Measurements from ENCODE around the gene KMT5B. TPM values are rescaled to one million over a fixed set of nuclear protein-coding genes. Genes with fewer than 3 reads are reported as not detected.
A peak's percentile ranks its signal among the peaks of the same experiment; 100 is the strongest.

KMT5B gene
- total RNA-seq, 1 experiment from 2014 or later, result 43.8 TPM

GRCh38 chr11:68141246-68142027, 71.7 kb downstream of the KMT5B start (continued):
- TF ChIP-seq ZBTB43 (CRISPR knock-in tag; IDR thresholded peaks at IDR 0.05) (no peak), FOXP4 (CRISPR knock-in tag; IDR thresholded peaks at IDR 0.05) (no peak), E2F5 (CRISPR knock-in tag; IDR thresholded peaks at IDR 0.05) (no peak), ZNF138 (CRISPR knock-in tag; conservative IDR thresholded peaks at IDR 0.05) (no peak), RELA (CRISPR knock-in tag; IDR thresholded peaks at IDR 0.05; ENCODE audit: borderline replicate concordance) (no peak)

- ATAC-seq (peak; percentile 25; the same call in 1 of the 2 replicates), DNase-seq (ENCODE audit: low spot score) (no peak)
- Mint-ChIP-seq H3K9me3 (peaks cover 10% of the 10 kb centered on the region), H3K4me1 (0 out of 2 replicates have a peak, but pooled peaks cover 4% of the 10 kb centered on the region), H3K4me3 (no peak overlapping the region), H3K27me3 (ENCODE audit: low read depth) (no peaks in the 10 kb centered on the region), H3K27ac (0 out of 2 replicates have a peak overlapping the region, but pooled peaks have one; percentile 34), H3K36me3 (peaks cover 6% of the 10 kb centered on the region; the same call in 1 of the 2 replicates)
- ChIA-PET POLR2A (interaction anchor here (0.7 kb wide), 1 partner anchor 58 kb away, joined by 4 read pairs; no protein-coding TSS in a partner anchor), CTCF (interaction anchor here (1.0 kb wide), 2 partner anchors 13 to 64 kb away, joined by 3 read pairs; no protein-coding TSS in a partner anchor)
- TF ChIP-seq AFF4 (CRISPR knock-in tag; IDR thresholded peaks at IDR 0.05; ENCODE audit: borderline replicate concordance) (no peak), ZNF317 (CRISPR knock-in tag; IDR thresholded peaks at IDR 0.05; ENCODE audit: borderline replicate concordance, low read depth) (no peak), FOXP1 (CRISPR knock-in tag; IDR thresholded peaks at IDR 0.05; ENCODE audit: borderline replicate concordance) (no peak), ATF3 (CRISPR knock-in tag; conservative IDR thresholded peaks at IDR 0.05) (no peak), ZNF138 (CRISPR knock-in tag; conservative IDR thresholded peaks at IDR 0.05) (no peak), SP1 (CRISPR knock-in tag; conservative IDR thresholded peaks at IDR 0.05) (no peak), ATF1 (CRISPR knock-in tag; IDR thresholded peaks at IDR 0.05) (no peak), ZNF281 (CRISPR knock-in tag; IDR thresholded peaks at IDR 0.05) (no peak), MAX (CRISPR knock-in tag; IDR thresholded peaks at IDR 0.05) (no peak), ZNF396 (CRISPR knock-in tag; IDR thresholded peaks at IDR 0.05; ENCODE audit: borderline replicate concordance) (no peak), E2F5 (CRISPR knock-in tag; IDR thresholded peaks at IDR 0.05) (no peak), CDX4 (CRISPR knock-in tag; IDR thresholded peaks at IDR 0.05; ENCODE audit: borderline replicate concordance) (no peak), FOXJ3 (CRISPR knock-in tag; IDR thresholded peaks at IDR 0.05; ENCODE audit: borderline replicate concordance) (no peak), ESRRA (CRISPR knock-in tag; IDR thresholded peaks at IDR 0.05; ENCODE audit: borderline replicate concordance) (no peak)
Observed at GRCh38 chr11:68140496-68141245, 72.4 kb downstream of the KMT5B start.
